Measurements from ENCODE around the gene MRE11.

Gene MRE11

GRCh38 chr11:94493281-94494125, at the start of gene MRE11, which contains the start of gene ANKRD49:
MRE11 (minus strand) TSS chr11:94493844; CDS start chr11:94492801, 1,043 bp downstream.
ANKRD49 (plus strand) TSS chr11:94493984; CDS start chr11:94496694, 2,710 bp downstream.
- DNase-seq (ENCODE audit: low spot score), result peak; percentile 93

DNA sequence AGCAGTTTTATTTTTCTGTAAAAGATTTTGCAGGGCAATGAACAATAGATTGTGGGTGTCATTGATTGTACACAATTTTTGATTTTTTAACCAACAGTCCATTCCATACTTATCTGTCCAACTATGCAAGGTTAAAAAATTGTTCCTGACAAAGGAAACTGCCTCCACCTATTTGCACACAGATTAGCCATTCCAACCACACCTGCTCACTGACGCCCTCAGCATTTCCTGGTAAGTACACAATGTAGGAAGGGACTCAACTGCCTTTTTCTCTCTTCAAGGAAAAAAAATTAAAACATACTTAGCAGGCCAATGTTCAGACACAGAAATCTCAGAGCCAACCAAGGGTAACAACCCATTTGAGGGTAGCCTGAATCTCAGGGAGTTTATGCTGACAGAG, 45.8 kb upstream of the MRE11 start:
- no peak for DNase-seq (ENCODE audit: low spot score)

DNA sequence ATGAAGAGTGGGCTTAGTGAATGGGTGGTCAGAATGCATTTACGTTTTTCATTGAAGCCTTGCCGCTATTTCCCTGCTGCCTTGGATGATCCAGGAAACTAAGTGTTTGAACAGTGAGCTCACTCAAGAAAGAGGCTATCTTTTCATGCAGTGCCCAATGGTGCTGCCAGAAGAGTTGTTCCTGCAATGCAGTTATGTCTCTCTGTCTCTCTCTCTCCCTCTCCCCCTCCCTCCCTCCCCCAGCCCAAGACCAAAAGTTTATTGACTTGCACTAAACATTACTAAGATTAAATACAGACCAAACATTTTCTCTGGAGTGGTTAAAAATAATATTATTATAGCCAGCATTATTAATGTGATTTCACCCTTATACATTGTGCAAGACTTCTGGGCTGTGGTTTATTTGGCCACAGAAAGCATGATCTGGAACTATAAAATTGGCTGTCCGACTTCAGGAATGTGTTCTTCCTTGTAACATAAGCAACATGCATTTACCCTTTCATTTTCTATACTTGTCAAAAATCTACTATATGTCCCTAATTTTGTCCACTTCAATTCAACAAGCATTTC, 43.5 kb upstream of the MRE11 start:
- DNase-seq (ENCODE audit: low spot score), result peak; percentile 36

DNA sequence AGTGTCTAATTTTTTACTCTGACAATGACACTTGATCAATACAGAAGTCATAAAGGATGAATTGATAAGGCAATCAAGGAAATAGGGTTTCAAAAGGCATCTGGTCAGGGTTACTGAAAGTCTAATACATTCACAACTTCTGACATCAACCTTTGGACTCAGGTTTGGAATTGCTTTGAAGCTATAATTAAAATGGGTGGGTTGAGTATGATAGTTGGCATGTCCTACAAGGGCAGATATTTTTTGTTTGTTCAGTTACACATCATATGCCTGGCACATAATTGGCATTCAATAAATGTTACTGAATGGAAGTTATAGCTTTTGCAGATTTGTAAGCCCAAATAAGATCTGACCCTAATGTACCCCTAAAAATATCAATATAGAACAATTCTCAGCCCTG, 42.7 kb upstream of the MRE11 start:
- DNase-seq (ENCODE audit: low spot score), result no peak

DNA sequence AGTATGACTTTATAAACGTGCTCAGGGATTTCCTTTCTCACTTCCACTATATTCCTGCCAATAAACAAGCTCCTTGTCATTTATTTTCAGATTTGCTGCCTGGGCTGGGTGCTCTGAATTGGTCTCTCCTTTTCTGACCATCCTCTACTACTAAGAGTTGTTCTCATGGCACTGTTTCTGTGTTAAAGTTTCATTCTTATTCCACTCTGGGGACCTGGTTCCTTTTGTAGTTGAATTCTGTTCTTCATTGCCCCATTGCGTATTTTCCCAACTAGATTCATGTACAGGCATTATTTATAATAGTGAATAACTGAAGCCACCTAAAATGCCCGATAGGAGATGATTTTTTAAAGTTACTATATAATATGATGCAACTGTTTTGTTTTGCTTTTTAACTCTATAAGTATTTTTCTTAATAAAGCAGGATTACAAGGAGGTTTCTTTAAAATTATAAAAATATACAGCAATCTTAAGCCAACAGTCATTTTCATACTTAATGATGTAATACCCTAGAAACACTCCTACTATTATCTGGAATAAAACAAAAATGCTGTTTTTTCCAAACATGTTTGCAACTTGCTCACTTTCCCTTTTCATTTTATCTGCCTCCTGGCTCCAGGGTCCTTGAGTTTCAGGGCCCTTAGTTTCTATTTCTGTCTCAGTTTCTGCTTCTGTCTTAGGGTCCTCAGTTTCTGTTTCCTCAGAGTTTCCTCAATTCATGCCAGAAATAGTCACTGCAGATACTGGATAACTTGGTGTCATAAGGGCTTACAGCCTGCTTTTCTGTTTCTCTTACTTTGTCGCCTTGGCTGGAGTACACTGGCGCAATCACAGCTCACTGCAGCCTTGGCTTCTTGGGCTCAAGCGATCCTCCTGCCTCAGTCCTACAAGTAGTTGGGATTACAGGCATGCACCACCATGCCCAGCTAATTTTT, 40.3 kb upstream of the MRE11 start:
- no peak for DNase-seq (ENCODE audit: low spot score)

DNA sequence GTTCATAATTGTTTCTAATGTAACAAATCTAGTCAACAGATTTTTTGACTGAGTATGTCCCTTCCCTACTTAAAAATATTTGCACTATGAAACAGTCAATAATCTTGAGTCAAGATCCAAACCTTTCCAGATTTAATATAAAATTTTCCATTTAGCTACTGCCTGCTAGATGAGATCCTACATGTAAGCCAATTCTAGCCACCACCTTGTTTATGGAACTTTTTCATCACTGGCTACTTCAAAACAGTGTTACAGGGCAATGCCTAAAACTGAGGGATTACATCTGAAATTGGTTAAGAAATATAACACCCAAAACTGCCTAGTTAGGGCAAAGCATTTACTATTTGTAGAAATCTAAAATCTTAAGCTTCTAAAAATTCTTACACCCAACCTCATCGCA, 39.6 kb upstream of the MRE11 start:
- DNase-seq (ENCODE audit: low spot score), result no peak

- no peak for DNase-seq (ENCODE audit: low spot score)
Measured at GRCh38 chr11:94532211-94532610, 38.6 kb upstream of the MRE11 start.

DNA sequence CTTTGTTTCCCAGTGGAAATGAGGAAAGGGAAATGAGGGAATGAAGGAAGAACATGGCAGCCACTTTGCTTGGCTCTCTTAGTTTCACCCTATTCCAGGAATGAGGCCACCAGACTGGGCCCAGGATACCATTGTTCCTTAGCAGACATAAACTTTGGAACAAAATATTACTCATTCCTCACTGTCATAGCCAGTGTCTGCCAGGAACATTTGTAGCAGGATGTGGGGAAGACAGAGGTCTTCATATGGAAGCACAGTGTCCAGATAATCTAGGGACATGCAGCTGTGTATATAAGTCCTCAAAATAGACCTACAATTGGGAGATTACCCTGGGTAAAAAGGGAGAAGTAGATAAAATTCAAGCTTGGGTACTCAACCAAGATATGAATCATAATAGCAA, 34.9 kb upstream of the MRE11 start:
- DNase-seq (ENCODE audit: low spot score), result no peak

DNA sequence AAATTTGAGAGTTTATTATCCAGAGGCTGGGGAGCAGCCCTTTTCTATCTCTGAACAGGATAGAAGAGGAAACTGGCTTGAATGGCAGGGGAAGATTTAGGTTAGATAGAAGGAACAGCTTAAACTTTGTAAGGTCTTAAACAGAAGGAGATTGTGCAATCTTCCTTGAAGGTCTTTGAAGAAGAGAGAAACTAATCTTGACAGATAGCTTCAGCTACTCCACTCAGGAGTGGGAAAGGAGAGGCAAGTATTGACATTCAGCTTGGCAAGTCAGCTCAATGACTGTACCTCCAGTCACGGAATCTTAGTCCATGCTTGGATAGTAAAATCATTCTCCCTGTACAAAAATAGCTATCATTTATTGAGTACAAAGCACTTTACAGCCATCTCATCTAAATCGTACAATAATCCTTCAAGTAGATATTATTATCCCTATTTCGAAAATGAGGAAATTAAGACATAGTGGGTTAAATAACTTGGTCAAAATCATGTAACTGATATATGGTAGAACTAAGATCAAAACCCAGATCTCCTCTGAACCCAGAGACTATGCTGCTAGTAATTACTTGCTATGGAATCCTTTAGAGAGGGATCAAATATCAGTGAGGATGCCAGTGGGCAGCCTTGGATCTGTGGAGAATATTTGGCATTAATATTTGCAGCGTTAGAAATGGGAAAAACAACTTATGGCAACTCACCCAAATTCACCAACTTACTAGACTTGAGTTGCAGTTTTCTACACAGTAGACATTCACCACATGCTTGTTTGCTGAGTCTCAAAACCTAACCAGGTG, 33.2 kb upstream of the MRE11 start:
- no peak for DNase-seq (ENCODE audit: low spot score)

DNA sequence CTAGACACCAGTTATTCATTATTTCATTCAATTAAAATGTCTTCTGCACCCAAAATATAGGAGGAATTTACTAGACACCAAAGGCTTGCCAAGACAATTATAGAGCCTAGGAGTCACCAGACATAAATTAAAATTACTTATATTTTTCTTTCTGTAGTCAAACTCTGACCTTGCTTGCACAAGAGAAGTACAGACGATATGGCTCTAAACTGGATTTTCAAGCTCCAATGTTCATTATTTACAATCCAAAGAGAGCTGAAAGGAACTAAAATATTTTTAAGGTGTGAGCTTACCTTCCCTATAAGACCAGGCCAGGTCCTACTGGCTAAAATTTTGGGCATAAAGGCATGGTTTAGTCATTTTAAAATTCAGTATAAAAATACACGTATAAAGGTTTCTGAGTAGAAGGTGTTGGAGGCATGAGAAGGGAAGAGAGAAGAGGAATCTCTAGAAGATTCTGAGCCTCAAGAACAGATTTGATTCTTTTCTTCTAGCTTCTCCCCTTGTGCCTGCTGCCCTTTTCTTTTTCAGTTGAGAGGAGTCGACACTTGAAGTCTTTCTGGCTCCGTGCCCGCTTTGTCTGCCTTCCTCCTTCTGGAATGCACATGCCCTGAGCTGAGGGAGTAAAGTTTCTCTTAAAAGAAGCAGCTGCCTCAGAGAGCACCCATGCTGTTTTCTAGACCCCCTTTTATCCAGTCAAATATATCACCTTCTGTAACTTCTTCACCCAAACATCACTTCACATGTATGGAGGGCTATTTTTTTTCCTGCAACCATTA, 32.1 kb upstream of the MRE11 start:
- DNase-seq (ENCODE audit: low spot score), result peak; percentile 15

- DNase-seq (ENCODE audit: low spot score), result no peak
Measured at GRCh38 chr11:94524341-94524740, 30.7 kb upstream of the MRE11 start.

GRCh38 chr11:94521684-94522083, 28.0 kb upstream of the MRE11 start:
- peak; percentile 28 for DNase-seq (ENCODE audit: low spot score)

- peak; percentile 20 for DNase-seq (ENCODE audit: low spot score)
Measured at GRCh38 chr11:94519478-94520084, 25.9 kb upstream of the MRE11 start.

GRCh38 chr11:94518300-94518699, 24.7 kb upstream of the MRE11 start:
- no peak for DNase-seq (ENCODE audit: low spot score)

- no peak for DNase-seq (ENCODE audit: low spot score)
Measured at GRCh38 chr11:94516725-94517124, 23.1 kb upstream of the MRE11 start.

- DNase-seq (ENCODE audit: low spot score), result no peak
Measured at GRCh38 chr11:94515398-94515797, 21.8 kb upstream of the MRE11 start.

GRCh38 chr11:94513091-94513490, 19.4 kb upstream of the MRE11 start:
- no peak for DNase-seq (ENCODE audit: low spot score)

DNA sequence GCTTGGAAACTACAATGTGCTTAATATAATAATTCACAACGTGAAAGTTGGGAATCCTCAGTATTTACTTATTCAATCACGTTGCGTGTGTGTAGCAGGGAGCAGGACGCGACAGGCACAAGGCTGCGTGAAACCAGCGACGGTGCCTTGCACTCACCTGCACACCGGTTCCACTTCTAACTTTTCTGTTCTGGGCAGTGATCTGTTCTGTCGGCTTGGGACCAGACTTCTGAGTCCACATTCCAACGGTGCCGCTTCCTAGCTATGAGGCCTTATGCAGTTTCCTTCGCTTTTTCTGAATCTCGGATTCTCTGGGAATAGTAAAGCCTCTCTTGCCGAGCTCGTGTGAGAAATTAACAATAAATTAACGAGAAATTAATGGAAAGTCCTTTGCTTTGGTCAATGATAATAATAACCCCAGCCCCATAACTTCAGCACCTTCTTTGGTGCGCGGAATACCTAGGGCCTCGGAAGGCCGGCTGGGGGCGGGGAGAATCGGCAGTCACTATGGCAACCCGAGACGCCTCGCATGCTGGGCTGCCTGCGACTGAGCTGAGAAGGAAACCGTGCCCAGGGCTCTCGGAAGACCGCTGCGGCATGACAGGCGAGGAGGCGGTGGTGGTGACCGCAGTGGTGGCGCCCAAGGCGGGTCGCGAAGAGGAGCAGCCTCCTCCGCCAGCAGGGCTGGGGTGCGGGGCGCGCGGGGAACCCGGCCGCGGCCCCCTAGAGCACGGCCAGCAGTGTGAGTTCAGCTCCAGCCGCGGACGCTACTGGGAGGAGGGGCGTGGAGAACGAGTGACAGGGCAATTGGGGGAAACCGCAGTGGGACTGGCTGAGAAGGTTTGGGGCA, 18.5 kb upstream of the MRE11 start, which contains the start of gene C11orf97:
Gene C11orf97, plus strand, starts transcription at position 530 of the 850 bp plus-strand sequence. Its CDS starts 68 bp downstream, at position 598.
- DNase-seq (ENCODE audit: low spot score), result peak; percentile 77

DNA sequence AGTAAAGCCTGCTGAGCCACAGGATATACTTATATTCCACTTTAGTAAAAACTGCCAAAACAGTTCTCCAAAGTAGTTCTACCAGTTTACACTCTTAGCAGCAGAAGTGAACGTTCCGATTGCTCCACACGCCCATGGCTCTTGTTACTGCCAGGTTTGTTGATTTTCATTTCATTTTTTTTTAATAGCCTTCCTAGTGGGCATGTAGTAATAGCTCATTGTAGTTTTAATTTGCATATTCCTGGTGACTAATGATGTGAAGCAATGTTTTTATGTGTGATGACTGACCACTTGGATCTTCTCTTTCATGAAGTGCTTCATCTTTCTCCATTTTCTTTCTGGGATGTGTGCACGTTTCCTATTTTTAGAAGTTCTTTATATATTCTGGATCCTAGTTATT, 13.8 kb upstream of the MRE11 start:
- DNase-seq (ENCODE audit: low spot score), result no peak
